ENCODE results near the gene C2orf78.

DNA sequence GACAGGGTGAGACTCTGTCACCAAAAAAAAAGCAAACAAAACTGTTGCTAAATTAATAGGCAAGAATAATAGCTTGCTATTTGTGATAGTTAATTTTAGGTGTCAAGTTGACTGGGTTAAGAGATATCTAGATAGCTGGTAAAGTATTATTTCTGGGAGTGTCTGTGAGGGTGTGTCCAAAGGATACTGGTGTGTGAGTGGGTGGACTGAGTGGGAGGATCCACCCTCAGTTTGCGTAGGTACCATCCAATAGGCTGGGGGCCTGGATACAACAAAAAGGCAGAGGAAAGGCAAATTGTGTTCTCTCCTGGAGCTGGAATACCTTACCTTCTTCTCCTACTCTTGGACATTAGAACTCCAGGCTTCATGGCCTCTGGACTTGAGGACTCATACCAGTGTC lies 19.0 kb upstream of the C2orf78 start:
- TF ChIP-seq, protein P1, sequence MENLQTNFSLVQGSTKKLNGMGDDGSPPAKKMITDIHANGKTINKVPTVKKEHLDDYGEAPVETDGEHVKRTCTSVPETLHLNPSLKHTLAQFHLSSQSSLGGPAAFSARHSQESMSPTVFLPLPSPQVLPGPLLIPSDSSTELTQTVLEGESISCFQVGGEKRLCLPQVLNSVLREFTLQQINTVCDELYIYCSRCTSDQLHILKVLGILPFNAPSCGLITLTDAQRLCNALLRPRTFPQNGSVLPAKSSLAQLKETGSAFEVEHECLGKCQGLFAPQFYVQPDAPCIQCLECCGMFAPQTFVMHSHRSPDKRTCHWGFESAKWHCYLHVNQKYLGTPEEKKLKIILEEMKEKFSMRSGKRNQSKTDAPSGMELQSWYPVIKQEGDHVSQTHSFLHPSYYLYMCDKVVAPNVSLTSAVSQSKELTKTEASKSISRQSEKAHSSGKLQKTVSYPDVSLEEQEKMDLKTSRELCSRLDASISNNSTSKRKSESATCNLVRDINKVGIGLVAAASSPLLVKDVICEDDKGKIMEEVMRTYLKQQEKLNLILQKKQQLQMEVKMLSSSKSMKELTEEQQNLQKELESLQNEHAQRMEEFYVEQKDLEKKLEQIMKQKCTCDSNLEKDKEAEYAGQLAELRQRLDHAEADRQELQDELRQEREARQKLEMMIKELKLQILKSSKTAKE (IDR thresholded peaks at IDR 0.05; ENCODE audit: low read depth, poor library complexity, severe bottlenecking): no peak
- TF ChIP-seq HDAC6 (IDR thresholded peaks at IDR 0.05; ENCODE audit: unreplicated experiment) (no peak), MTA3 (IDR thresholded peaks at IDR 0.05; ENCODE audit: borderline replicate concordance, low read length) (no peak), EZH2 (IDR thresholded peaks at IDR 0.05; ENCODE audit: borderline replicate concordance, control insufficient read depth, low read depth, low read length) (no peak), BCL11A (IDR thresholded peaks at IDR 0.05; ENCODE audit: low read depth, low read length) (no peak), CEBPB (IDR thresholded peaks at IDR 0.05; ENCODE audit: borderline replicate concordance in 1 of 2, low read depth in 2 of 2, low read length in 2 of 2) (no peak)
- TF ChIP-seq, protein P2, sequence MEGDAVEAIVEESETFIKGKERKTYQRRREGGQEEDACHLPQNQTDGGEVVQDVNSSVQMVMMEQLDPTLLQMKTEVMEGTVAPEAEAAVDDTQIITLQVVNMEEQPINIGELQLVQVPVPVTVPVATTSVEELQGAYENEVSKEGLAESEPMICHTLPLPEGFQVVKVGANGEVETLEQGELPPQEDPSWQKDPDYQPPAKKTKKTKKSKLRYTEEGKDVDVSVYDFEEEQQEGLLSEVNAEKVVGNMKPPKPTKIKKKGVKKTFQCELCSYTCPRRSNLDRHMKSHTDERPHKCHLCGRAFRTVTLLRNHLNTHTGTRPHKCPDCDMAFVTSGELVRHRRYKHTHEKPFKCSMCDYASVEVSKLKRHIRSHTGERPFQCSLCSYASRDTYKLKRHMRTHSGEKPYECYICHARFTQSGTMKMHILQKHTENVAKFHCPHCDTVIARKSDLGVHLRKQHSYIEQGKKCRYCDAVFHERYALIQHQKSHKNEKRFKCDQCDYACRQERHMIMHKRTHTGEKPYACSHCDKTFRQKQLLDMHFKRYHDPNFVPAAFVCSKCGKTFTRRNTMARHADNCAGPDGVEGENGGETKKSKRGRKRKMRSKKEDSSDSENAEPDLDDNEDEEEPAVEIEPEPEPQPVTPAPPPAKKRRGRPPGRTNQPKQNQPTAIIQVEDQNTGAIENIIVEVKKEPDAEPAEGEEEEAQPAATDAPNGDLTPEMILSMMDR (IDR thresholded peaks at IDR 0.05 in 2 of 3, conservative IDR thresholded peaks at IDR 0.05 in 1 of 3; ENCODE audit: control insufficient read depth in 2 of 3, extremely low read depth in 1 of 3, insufficient read depth in 1 of 3, low read depth in 3 of 3, low read length in 3 of 3): no peak
